Activated T-cell treated with anti-CD3 and anti-CD28 coated beads, Interleukin-2, amount 50 U/mL, for 4 hours (primary cell): ENCODE results near the gene ZNF618. TPM values are rescaled to one million over a fixed set of nuclear protein-coding genes. Genes with fewer than 3 reads are reported as not detected.
"Not testable (repeated sequence)": the region's sequence is repeated elsewhere in the genome, so short reads cannot be mapped to it uniquely, and the experiment has no call there.

ENCODE experiments used
- ATAC-seq, 2 donors: fragments of 200-7000 bp; cut with Tn5 transposase; one replicate each; pipeline ENCODE4 v1.10.0; 2021
- DNase-seq: peaks from one replicate; pipeline ENCODE4 v3.0.0-alpha.2; 2020
- H3K27me3 Mint-ChIP-seq: one replicate; pipeline ENCODE4 v1.8.0; 2021; ENCODE audit warnings: low read depth, mixed read lengths
- H3K36me3 Mint-ChIP-seq: one replicate; pipeline ENCODE4 v1.8.0; 2022; ENCODE audit warnings: mixed read lengths; ENCODE audit not compliant: insufficient read depth
- H3K4me1 Mint-ChIP-seq: one replicate; pipeline ENCODE4 v1.8.0; 2021; ENCODE audit warnings: low read depth, mixed read lengths
- H3K4me3 Mint-ChIP-seq: one replicate; pipeline ENCODE4 v1.8.0; 2021; ENCODE audit warnings: mild to moderate bottlenecking, moderate library complexity, mixed read lengths
- H3K9me3 Mint-ChIP-seq: one replicate; pipeline ENCODE4 v1.8.0; 2021; ENCODE audit warnings: mixed read lengths
- total RNA-seq, 3 donors: library from RNA; stranded (reverse); gene quantifications; one replicate each; pipeline ENCODE4 v1.2.1, GENCODE V29; 2021

ZNF618 gene
- total RNA-seq, 3 donors from 2014 or later, result 0.19 to 0.48 (median 0.21) TPM

- no peaks in the 10 kb centered on the region for H3K27me3 Mint-ChIP-seq
- no peaks in the 10 kb centered on the region for H3K36me3 Mint-ChIP-seq
Measured at GRCh38 chr9:114031037-114031630, 155.0 kb downstream of the ZNF618 start.

GRCh38 chr9:114031948-114032840 lies 156.1 kb downstream of the ZNF618 start:
- no peaks in the 10 kb centered on the region for H3K4me1 Mint-ChIP-seq
- H3K27me3 Mint-ChIP-seq, result no peaks in the 10 kb centered on the region
- ATAC-seq (no peak), DNase-seq (no peak)
- H3K9me3 Mint-ChIP-seq, result no peaks in the 10 kb centered on the region
- H3K4me3 Mint-ChIP-seq, result no peak overlapping the region
- H3K36me3 Mint-ChIP-seq, result no peaks in the 10 kb centered on the region

More at GRCh38 chr9:114031037-114031630, 155.0 kb downstream of the ZNF618 start:
- H3K4me3 Mint-ChIP-seq, result no peak overlapping the region
- no peak for DNase-seq
- no peaks in the 10 kb centered on the region for H3K4me1 Mint-ChIP-seq
- no peaks in the 10 kb centered on the region for H3K9me3 Mint-ChIP-seq
- no peak for ATAC-seq

GRCh38 chr9:114033397-114034103 lies 157.4 kb downstream of the ZNF618 start:
- Mint-ChIP-seq H3K36me3 (no peaks in the 10 kb centered on the region), H3K4me3 (no peak overlapping the region), H3K9me3 (no peaks in the 10 kb centered on the region), H3K4me1 (no peaks in the 10 kb centered on the region), H3K27me3 (no peaks in the 10 kb centered on the region)
- no peak for DNase-seq
- ATAC-seq, result no peak

- Mint-ChIP-seq H3K4me1 (no peaks in the 10 kb centered on the region), H3K9me3 (no peaks in the 10 kb centered on the region), H3K36me3 (no peaks in the 10 kb centered on the region), H3K27me3 (no peaks in the 10 kb centered on the region), H3K4me3 (no peak overlapping the region)
- DNase-seq, result no peak
- ATAC-seq, result no peak
Measured at GRCh38 chr9:114034196-114034595, 158.1 kb downstream of the ZNF618 start.

GRCh38 chr9:114034661-114035062 lies 158.6 kb downstream of the ZNF618 start:
- DNase-seq (no peak), ATAC-seq (no peak)
- no peak overlapping the region for H3K4me3 Mint-ChIP-seq
- no peaks in the 10 kb centered on the region for H3K36me3 Mint-ChIP-seq
- H3K9me3 Mint-ChIP-seq, result no peaks in the 10 kb centered on the region
- H3K4me1 Mint-ChIP-seq, result no peaks in the 10 kb centered on the region
- no peaks in the 10 kb centered on the region for H3K27me3 Mint-ChIP-seq

GRCh38 chr9:114035221-114035844 lies 159.2 kb downstream of the ZNF618 start:
- DNase-seq (no peak), ATAC-seq (no peak)
- Mint-ChIP-seq H3K9me3 (no peaks in the 10 kb centered on the region), H3K4me1 (no peaks in the 10 kb centered on the region), H3K4me3 (no peak overlapping the region), H3K36me3 (no peaks in the 10 kb centered on the region), H3K27me3 (no peaks in the 10 kb centered on the region)

GRCh38 chr9:114035845-114036801 lies 160.0 kb downstream of the ZNF618 start:
- H3K27me3 Mint-ChIP-seq, result no peaks in the 10 kb centered on the region
- no peak for ATAC-seq
- DNase-seq, result no peak
- no peaks in the 10 kb centered on the region for H3K9me3 Mint-ChIP-seq
- no peaks in the 10 kb centered on the region for H3K36me3 Mint-ChIP-seq
- H3K4me1 Mint-ChIP-seq, result no peaks in the 10 kb centered on the region
- no peak overlapping the region for H3K4me3 Mint-ChIP-seq

- H3K9me3 Mint-ChIP-seq, result no peaks in the 10 kb centered on the region
- no peaks in the 10 kb centered on the region for H3K36me3 Mint-ChIP-seq
- no peaks in the 10 kb centered on the region for H3K27me3 Mint-ChIP-seq
- ATAC-seq (no peak), DNase-seq (no peak)
- no peaks in the 10 kb centered on the region for H3K4me1 Mint-ChIP-seq
- H3K4me3 Mint-ChIP-seq, result no peak overlapping the region
Measured at GRCh38 chr9:114037249-114037648, 161.1 kb downstream of the ZNF618 start.

- DNase-seq, result no peak
Measured at GRCh38 chr9:114037961-114038723, 162.0 kb downstream of the ZNF618 start.

GRCh38 chr9:114038724-114039313 lies 162.7 kb downstream of the ZNF618 start:
- Mint-ChIP-seq H3K4me3 (no peak overlapping the region), H3K9me3 (no peaks in the 10 kb centered on the region), H3K36me3 (no peaks in the 10 kb centered on the region), H3K4me1 (no peaks in the 10 kb centered on the region), H3K27me3 (no peaks in the 10 kb centered on the region)
- ATAC-seq (no peak), DNase-seq (no peak)

More at GRCh38 chr9:114037961-114038723, 162.0 kb downstream of the ZNF618 start:
- no peak overlapping the region for H3K4me3 Mint-ChIP-seq
- H3K4me1 Mint-ChIP-seq, result no peaks in the 10 kb centered on the region
- no peaks in the 10 kb centered on the region for H3K36me3 Mint-ChIP-seq
- no peak for ATAC-seq
- no peaks in the 10 kb centered on the region for H3K27me3 Mint-ChIP-seq
- H3K9me3 Mint-ChIP-seq, result no peaks in the 10 kb centered on the region

- H3K36me3 Mint-ChIP-seq, result no peaks in the 10 kb centered on the region
- H3K27me3 Mint-ChIP-seq, result no peaks in the 10 kb centered on the region
- H3K4me1 Mint-ChIP-seq, result no peaks in the 10 kb centered on the region
- DNase-seq (no peak), ATAC-seq (no peak)
- no peak overlapping the region for H3K4me3 Mint-ChIP-seq
- H3K9me3 Mint-ChIP-seq, result no peaks in the 10 kb centered on the region
Measured at GRCh38 chr9:114039484-114039883, 163.4 kb downstream of the ZNF618 start.

- not testable (repeated sequence) for H3K36me3 Mint-ChIP-seq
Measured at GRCh38 chr9:114043660-114044059, 167.6 kb downstream of the ZNF618 start.

More at GRCh38 chr9:114043660-114044059, 167.6 kb downstream of the ZNF618 start:
- not testable (repeated sequence) for H3K9me3 Mint-ChIP-seq, ATAC-seq, DNase-seq, H3K27me3 Mint-ChIP-seq, H3K4me1 Mint-ChIP-seq, H3K4me3 Mint-ChIP-seq
